WI38 (cell line): ENCODE results near the gene AKAP12.

Source experiments
- H3K4me3 ChIP-seq: 2 replicates; pipeline ENCODE4 v1.5.1; 2011; ENCODE audit warnings: low read depth, mild to moderate bottlenecking, control low read depth, low read length
- CTCF ChIP-seq: IDR thresholded peaks from 2 replicates; pipeline ENCODE4 v1.5.1; 2012; ENCODE audit warnings: low read depth, mild to moderate bottlenecking, control low read depth, low read length

Gene AKAP12

GRCh38 chr6:151358475-151358874, 118.7 kb downstream of the AKAP12 start:
- TF ChIP-seq CTCF = no peak

GRCh38 chr6:151359486-151359885, 119.7 kb downstream of the AKAP12 start:
- no peak overlapping the region for H3K4me3 ChIP-seq
- TF ChIP-seq CTCF = no peak

More at GRCh38 chr6:151358475-151358874, 118.7 kb downstream of the AKAP12 start:
- H3K4me3 ChIP-seq = no peak overlapping the region

- H3K4me3 ChIP-seq = no peak overlapping the region
- no peak for TF ChIP-seq CTCF
These were observed 125.5 kb downstream of the AKAP12 start for GRCh38 chr6:151365233-151365632.

GRCh38 chr6:151370509-151371078, 130.8 kb downstream of the AKAP12 start:
- H3K4me3 ChIP-seq = no peak overlapping the region
- TF ChIP-seq CTCF = no peak

- no peak for TF ChIP-seq CTCF
These were observed 132.4 kb downstream of the AKAP12 start for GRCh38 chr6:151372164-151372563.

GRCh38 chr6:151374036-151374683, 134.4 kb downstream of the AKAP12 start:
- TF ChIP-seq CTCF = no peak
- no peak overlapping the region for H3K4me3 ChIP-seq

More at GRCh38 chr6:151372164-151372563, 132.4 kb downstream of the AKAP12 start:
- H3K4me3 ChIP-seq = no peak overlapping the region

- no peak overlapping the region for H3K4me3 ChIP-seq
- no peak for TF ChIP-seq CTCF
These were observed 136.1 kb downstream of the AKAP12 start for GRCh38 chr6:151375833-151376232.
